Astrocyte of the hippocampus (primary cell): ENCODE data around the gene PUS10.

Experiments
- DNase-seq: peaks from one replicate; pipeline ENCODE4 v3.0.0; 2011; ENCODE audit warnings: low read depth, low spot score

Gene PUS10

GRCh38 chr2:60973705-60974104, 44.4 kb downstream of the PUS10 start:
- DNase-seq = no peak

DNA sequence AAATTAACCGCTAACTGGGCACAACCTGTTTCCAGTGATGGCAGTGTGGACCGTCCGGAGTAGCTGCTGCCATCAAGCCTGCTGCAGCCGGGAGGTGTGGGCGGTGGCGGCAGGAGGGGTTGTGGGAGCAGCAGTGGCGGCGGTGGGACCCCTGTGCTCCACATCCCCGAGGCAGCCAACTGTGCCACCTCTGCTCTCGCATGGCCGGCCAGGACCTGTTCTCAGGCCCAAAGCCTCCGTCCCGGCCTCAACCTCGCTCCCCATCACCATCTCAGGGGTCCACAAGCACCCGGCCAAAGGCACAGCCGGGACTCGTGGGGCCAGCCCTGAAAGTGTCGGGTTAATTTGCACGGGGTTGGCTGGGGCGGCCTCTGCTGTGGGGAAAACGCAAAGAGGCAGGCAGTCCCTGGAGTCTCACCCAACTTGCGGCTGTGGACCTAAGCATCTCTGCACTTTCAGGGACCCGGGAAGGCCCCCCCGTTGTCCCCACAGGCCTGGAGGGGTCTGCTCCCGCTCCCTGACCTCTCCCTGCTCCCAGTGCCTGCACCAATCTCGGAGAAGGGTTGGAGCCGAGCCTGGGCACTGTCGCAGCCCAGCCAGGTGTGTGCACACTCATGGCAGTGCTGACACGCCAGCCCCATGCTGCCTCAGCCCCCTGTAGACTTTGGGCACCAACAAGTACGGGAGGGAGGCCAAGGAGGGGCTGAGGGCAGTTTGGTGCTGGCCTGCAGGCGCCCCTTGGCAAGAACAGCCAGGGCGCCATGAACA, 45.0 kb downstream of the PUS10 start:
- no peak for DNase-seq

GRCh38 chr2:60966507-60967405, 51.3 kb downstream of the PUS10 start:
- no peak for DNase-seq

DNA sequence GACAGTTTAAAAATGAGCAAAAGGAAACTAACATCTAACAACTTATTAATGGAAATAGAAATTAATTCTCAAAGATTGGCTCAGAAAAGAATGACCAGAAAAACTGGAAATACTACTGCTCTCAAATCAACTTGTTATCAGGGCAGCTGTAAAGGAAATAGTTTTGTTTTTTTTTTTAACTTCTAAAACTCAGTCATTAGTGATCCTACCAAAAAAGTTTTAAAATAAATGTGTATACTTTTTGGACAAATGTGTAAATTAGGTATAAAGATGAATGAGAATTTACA, 52.6 kb downstream of the PUS10 start:
- no peak for DNase-seq

- DNase-seq = no peak
These were observed 53.2 kb downstream of the PUS10 start for GRCh38 chr2:60964651-60965498.

DNA sequence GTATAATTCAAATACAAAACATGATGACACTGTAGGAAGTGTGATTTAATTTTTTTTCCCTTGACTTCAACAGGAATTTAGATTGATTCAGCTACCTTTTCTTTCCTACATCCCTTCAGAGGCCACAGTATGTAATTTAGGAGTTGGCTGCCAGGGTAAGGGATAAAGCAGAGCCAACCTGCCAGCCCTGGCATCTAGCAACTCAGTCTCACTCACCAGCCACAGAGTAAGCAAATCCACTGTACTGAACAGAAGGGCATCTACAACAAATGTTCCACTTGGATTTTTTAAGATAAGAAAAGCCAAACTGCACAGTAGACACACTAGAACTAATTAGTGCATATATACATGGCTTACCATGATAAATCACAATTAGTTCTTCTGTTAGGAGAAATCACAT, 54.9 kb downstream of the PUS10 start:
- no peak for DNase-seq

- DNase-seq = no peak
These were observed 55.5 kb downstream of the PUS10 start for GRCh38 chr2:60962528-60962927.

- no peak for DNase-seq
These were observed 56.6 kb downstream of the PUS10 start for GRCh38 chr2:60961457-60961856.

GRCh38 chr2:60960706-60961105, 57.3 kb downstream of the PUS10 start:
- no peak for DNase-seq

DNA sequence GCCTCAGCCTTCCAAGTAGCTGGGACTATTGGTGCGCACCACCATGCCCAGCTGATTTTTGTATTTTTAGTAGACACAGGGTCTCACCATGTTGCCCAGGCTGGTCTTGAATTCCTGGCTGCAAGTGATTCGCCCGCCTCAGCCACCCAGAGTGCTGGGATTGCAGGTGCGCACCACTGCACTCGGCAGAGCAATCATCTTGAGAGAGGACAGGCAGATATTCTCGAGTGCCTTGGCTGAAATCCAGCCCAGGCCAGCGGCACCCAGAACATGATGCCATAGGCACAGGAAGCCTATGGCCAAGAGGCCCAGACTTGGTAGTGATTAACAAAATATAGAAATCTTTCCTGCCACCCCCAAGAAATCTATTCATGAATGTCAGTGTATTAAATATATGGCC, 58.6 kb downstream of the PUS10 start:
- no peak for DNase-seq

DNA sequence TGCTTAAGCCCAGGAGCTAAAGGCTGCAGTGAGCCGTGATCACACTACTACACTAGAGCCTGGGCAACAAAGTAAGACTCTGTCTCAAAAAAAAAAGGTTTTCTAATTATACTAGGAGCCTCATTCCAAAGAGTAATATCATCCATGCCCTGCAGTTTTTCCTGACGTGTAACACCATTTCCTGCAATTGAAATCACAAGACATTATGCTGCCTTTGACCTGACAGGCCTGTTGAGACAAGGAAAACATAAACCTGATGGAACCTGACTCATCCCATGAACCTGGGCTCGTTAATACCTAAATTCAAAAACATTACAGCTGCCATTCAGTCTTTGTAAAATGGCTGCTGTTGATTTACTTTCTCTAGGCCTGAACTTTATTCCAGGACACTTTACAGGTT, 59.3 kb downstream of the PUS10 start:
- peak; percentile 35 for DNase-seq

GRCh38 chr2:60958361-60958760, 59.7 kb downstream of the PUS10 start:
- DNase-seq = no peak

DNA sequence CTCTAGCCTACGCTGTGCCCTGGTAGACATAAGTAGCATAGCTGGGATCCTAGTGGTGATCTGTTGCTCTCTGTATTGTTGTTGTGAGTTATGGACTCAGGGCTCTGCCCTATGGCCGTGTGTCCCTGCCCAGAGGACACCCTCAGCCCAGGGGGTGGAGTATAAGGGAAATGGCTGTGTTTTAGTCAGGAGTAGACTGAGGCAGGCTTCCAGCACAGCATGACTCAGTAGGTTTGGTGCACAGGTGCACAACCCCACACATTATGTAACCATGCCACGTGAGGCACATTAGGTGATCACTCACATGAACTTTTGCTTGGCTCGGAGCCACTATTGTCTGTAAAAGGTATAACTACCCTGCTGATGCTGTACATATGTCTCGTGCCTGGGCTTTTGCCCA, 60.4 kb downstream of the PUS10 start:
- DNase-seq = no peak

GRCh38 chr2:60957224-60957623, 60.8 kb downstream of the PUS10 start:
- no peak for DNase-seq

DNA sequence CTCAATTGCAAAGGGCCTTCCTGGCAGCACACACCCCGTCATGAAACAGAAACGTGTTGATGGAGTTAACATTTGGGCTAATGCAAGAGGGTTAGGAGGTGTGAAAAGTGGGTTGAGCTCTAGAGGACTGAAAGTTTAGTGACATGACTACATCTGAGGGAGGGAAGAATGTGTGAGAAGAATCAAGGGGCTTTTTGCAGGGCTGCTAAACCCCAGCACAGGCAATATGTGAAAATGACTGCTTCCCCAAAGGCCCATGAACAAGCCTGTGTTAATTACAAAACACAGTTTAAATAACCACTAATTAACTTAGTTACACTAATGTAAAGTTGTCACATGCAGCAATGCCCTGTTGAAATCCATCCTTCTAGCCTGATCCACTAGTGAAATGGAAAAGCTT, 63.9 kb downstream of the PUS10 start:
- DNase-seq = no peak

GRCh38 chr2:60948926-60949579, 69.0 kb downstream of the PUS10 start:
- DNase-seq = peak; percentile 27

- no peak for DNase-seq
These were observed 69.9 kb downstream of the PUS10 start for GRCh38 chr2:60948161-60948560.

DNA sequence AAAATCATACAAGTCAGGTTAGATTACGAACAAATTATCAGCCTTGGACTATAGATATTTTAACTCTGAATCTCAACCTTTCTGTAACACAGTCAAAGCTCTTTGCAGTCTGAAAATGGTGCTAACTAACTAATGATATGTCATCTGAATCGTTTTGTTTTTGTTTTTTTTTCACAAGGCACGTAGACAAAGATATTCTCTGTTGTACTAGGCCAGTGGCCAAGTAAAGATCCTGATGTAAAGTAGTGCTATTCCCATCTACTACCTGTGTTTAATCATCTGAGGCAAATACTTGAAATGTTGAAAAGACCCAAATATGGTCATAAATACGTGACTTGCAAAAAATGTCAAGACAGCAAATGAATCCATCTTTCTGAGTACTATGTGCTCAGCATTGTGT, 71.0 kb downstream of the PUS10 start:
- no peak for DNase-seq

DNA sequence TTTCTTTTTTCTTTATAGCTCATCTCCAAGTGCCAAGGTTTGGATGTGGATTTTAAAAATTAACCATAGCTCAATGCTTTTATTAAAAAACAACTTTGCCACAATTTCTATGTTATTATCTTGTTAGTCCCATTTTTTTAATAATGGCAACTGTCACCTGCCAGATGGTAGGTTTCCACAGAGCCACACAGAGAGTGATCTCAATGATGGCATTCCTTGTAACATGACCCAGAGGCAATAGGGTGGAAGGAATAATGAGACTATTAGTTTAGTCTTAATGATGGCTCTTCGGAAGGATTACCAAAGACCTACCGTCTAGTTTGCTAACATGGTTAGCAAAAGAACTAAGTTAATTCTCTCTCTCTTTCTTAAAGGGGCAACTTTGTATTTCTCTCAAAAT, 72.7 kb downstream of the PUS10 start:
- DNase-seq = no peak

- DNase-seq = peak; percentile 9
These were observed 78.4 kb downstream of the PUS10 start for GRCh38 chr2:60939622-60940021.

- no peak for DNase-seq
These were observed 79.8 kb downstream of the PUS10 start for GRCh38 chr2:60938301-60938700.

DNA sequence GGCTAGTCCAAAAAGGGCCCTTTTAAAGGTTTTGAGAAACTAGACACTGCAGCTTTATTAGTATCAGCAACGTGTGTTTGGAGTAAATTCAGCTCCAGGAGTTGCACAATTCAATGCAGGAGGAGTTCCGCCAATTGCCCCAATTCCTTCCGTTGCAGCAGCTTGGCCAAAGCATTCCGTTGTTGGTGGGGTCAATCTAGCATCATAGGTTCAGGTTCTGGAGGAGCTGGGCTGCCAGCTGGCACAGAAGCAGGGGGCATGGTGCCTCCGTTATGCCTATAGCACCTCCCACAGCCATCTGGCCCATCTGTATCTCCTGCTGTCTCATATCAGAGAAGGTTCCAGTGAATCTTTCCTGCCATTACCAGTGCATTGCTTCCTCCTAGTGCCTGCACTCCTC, 81.3 kb downstream of the PUS10 start:
- no peak for DNase-seq
